MCF 10A (cell line): Measurements from ENCODE around the gene ITGAE. TPM values are rescaled to one million over a fixed set of nuclear protein-coding genes. Genes with fewer than 3 reads are reported as not detected.

Experiments used
- BruUV-seq: library from RNA; stranded (reverse); fragments of 400-500 nt; replicated peaks from 2 replicates; lab custom pipeline; 2021; lab: Mats Ljungman, UMichigan
- CTCF ChIA-PET: fragments of 300-600 bp; sonication (Branson Sonifier 250); formaldehyde crosslinking; extraction: SDS; loops from one replicate; lab custom pipeline; 2021; ENCODE audit warnings: antibody characterized with exemption, inconsistent platforms; lab: Yijun Ruan, JAX
- POLR2A ChIA-PET: fragments of 300-600, 350-650 bp; sonication (Branson Sonifier 250); formaldehyde crosslinking; extraction: SDS; loops from one replicate; lab custom pipeline; 2020; ENCODE audit warnings: antibody characterized with exemption, inconsistent platforms; lab: Yijun Ruan, JAX
- DNase-seq: peaks from one replicate; pipeline ENCODE4 v3.0.0-alpha.2; 2018; ENCODE audit not compliant: unreplicated experiment
- H3K27ac Mint-ChIP-seq: one replicate; pipeline ENCODE4 v1.8.0; 2022; ENCODE audit warnings: mild to moderate bottlenecking, low read depth, mixed read lengths; ENCODE audit not compliant: unreplicated experiment
- H3K27me3 Mint-ChIP-seq: one replicate; pipeline ENCODE4 v1.8.0; 2022; ENCODE audit warnings: mixed read lengths; ENCODE audit not compliant: insufficient read depth, unreplicated experiment
- H3K36me3 Mint-ChIP-seq: one replicate; pipeline ENCODE4 v1.8.0; 2022; ENCODE audit warnings: mild to moderate bottlenecking, moderate library complexity, mixed read lengths; ENCODE audit not compliant: insufficient read depth, unreplicated experiment
- H3K4me1 Mint-ChIP-seq: one replicate; pipeline ENCODE4 v1.8.0; 2022; ENCODE audit warnings: mixed read lengths; ENCODE audit not compliant: insufficient read depth, unreplicated experiment
- H3K4me3 Mint-ChIP-seq: one replicate; pipeline ENCODE4 v1.8.0; 2022; ENCODE audit warnings: mild to moderate bottlenecking, moderate library complexity, mixed read lengths; ENCODE audit not compliant: unreplicated experiment
- H3K9me3 Mint-ChIP-seq: one replicate; pipeline ENCODE4 v1.8.0; 2022; ENCODE audit warnings: mixed read lengths; ENCODE audit not compliant: unreplicated experiment
- CTCF ChIP-seq: fragments of 200-600 bp; IDR thresholded peaks from one replicate; pipeline ENCODE4 v1.8.0; 2022; ENCODE audit warnings: antibody characterized with exemption, mild to moderate bottlenecking; ENCODE audit not compliant: unreplicated experiment
- intact Hi-C: fragments of 100-400 bp; cut with micrococcal nuclease; formaldehyde crosslinking; loops from 2 replicates; pipeline ENCODE4 v1.14.1; 2022
- total RNA-seq: library from RNA; stranded (reverse); gene quantifications from 2 replicates; pipeline ENCODE4 v1.2.3, GENCODE V29; 2022

The ITGAE gene
- total RNA-seq, 1 experiment from 2014 or later: 26.6 TPM

GRCh38 chr17:3723556-3724377, 77.2 kb downstream of the ITGAE start, which contains the start of gene HASPIN:
Gene HASPIN, plus strand, starts transcription at chr17:3723903. Its CDS starts 33 bp downstream, at chr17:3723936.
- no peak for TF ChIP-seq CTCF
- intact Hi-C loops: no loop called here
- ChIA-PET CTCF (interaction anchor here (0.6 to 2.9 kb wide), 5 partner anchors 14 to 912 kb away, joined by 3 to 28 read pairs (median 4); no protein-coding TSS in a partner anchor), POLR2A (interaction anchor here (0.6 to 2.4 kb wide), 16 partner anchors 10 to 1131 kb away, joined by 3 to 27 read pairs (median 4); partner anchors contain the start of genes CAMKK1, CTNS, NCBP3 and P2RX5)
- Mint-ChIP-seq H3K27ac (peak within 1 kb of the TSS; percentile 20), H3K27me3 (no peaks in the 10 kb centered on the region), H3K4me3 (peak within 1 kb of the TSS; percentile 75), H3K36me3 (peaks cover 24% of the 10 kb centered on the region), H3K4me1 (peaks cover 33% of the 10 kb centered on the region), H3K9me3 (no peaks in the 10 kb centered on the region)
- no TSS peak for BruUV-seq
- DNase-seq: peak; percentile 92

- DNase-seq: no peak
- H3K27ac Mint-ChIP-seq: peak overlapping the region; percentile 20
- no peak for TF ChIP-seq CTCF
- H3K4me3 Mint-ChIP-seq: peak overlapping the region; percentile 75
- H3K4me1 Mint-ChIP-seq: peaks cover 33% of the 10 kb centered on the region
- ChIA-PET CTCF (interaction anchor here (0.6 to 2.9 kb wide), 5 partner anchors 15 to 912 kb away, joined by 3 to 28 read pairs (median 4); no protein-coding TSS in a partner anchor), POLR2A (interaction anchor here (0.6 to 2.4 kb wide), 12 partner anchors 10 to 170 kb away, joined by 3 to 27 read pairs (median 5); partner anchors contain the start of genes CAMKK1, CTNS, NCBP3 and P2RX5)
- intact Hi-C loops: no loop called here
- H3K36me3 Mint-ChIP-seq: peaks cover 30% of the 10 kb centered on the region
- BruUV-seq: TSS peak; percentile 69
- no peaks in the 10 kb centered on the region for H3K27me3 Mint-ChIP-seq
- H3K9me3 Mint-ChIP-seq: no peaks in the 10 kb centered on the region
Measured at GRCh38 chr17:3723188-3723555, 77.8 kb downstream of the ITGAE start.

GRCh38 chr17:3722716-3723115, 78.3 kb downstream of the ITGAE start:
- intact Hi-C loops: no loop called here
- peak overlapping the region; percentile 20 for H3K27ac Mint-ChIP-seq
- POLR2A ChIA-PET: interaction anchor here (0.6 to 2.4 kb wide), 11 partner anchors 9 to 167 kb away, joined by 3 to 27 read pairs (median 5); partner anchors contain the start of genes CTNS, NCBP3, P2RX5 and SHPK
- peak; percentile 25 for DNase-seq
- H3K4me1 Mint-ChIP-seq: peaks cover 33% of the 10 kb centered on the region
- no peaks in the 10 kb centered on the region for H3K9me3 Mint-ChIP-seq
- peak overlapping the region; percentile 75 for H3K4me3 Mint-ChIP-seq
- H3K36me3 Mint-ChIP-seq: peaks cover 34% of the 10 kb centered on the region
- TF ChIP-seq CTCF: no peak
- H3K27me3 Mint-ChIP-seq: no peaks in the 10 kb centered on the region
- CTCF ChIA-PET: interaction anchor here (0.8 to 2.9 kb wide), 6 partner anchors 10 to 124 kb away, joined by 3 to 28 read pairs (median 4); no protein-coding TSS in a partner anchor
- no TSS peak for BruUV-seq

- intact Hi-C loops: no loop called here
- TF ChIP-seq CTCF: no peak
- Mint-ChIP-seq H3K4me1 (peaks cover 23% of the 10 kb centered on the region), H3K27ac (no peak overlapping the region), H3K36me3 (peaks cover 62% of the 10 kb centered on the region), H3K4me3 (no peak overlapping the region), H3K27me3 (no peaks in the 10 kb centered on the region), H3K9me3 (no peaks in the 10 kb centered on the region)
- ChIA-PET POLR2A (interaction anchor here (0.7 to 1.6 kb wide), 2 partner anchors 145 to 423 kb away, joined by 4 to 5 read pairs; partner anchors contain the start of genes CYB5D2 and ZZEF1), CTCF (interaction anchor here (0.6 kb wide), 2 partner anchors 20 to 322 kb away, joined by 3 read pairs; no protein-coding TSS in a partner anchor)
- no peak for DNase-seq
- BruUV-seq: no TSS peak
Measured at GRCh38 chr17:3719265-3719664, 81.7 kb downstream of the ITGAE start.
